ENCODE measurements around the gene NLRP8. TPM values are rescaled to one million over a fixed set of nuclear protein-coding genes. Genes with fewer than 3 reads are reported as not detected.
"Not testable (repeated sequence)": the region's sequence is repeated elsewhere in the genome, so short reads cannot be mapped to it uniquely, and the experiment has no call there.

Gene NLRP8
- polyA plus RNA-seq, 4 donors = not detected

- Histone ChIP-seq H3K4me3 (ENCODE audit: low read depth in 1 of 3, low read length in 3 of 3) (no peak within 1 kb of the TSS), H3K9me3 (ENCODE audit: control insufficient read depth in 2 of 2, insufficient read depth in 1 of 2, low read depth in 1 of 2, low read length in 1 of 2) (peaks cover 0 to 5% of the 10 kb centered on the region in 2 donors), H3K4me1 (ENCODE audit: control insufficient read depth in 3 of 3, insufficient read depth in 2 of 3, low read depth in 1 of 3, low read length in 2 of 3) (no peaks in the 10 kb centered on the region), H3K27me3 (ENCODE audit: control insufficient read depth in 3 of 3, insufficient read depth in 3 of 3, low read length in 3 of 3) (no peaks in the 10 kb centered on the region), H3K27ac (ENCODE audit: low read depth in 1 of 3, low read length in 2 of 3) (no peak within 1 kb of the TSS), H3K36me3 (ENCODE audit: control insufficient read depth in 3 of 3, insufficient read depth in 2 of 3, low read depth in 1 of 3, low read length in 3 of 3) (no peaks in the 10 kb centered on the region)
- FAIRE-seq (no peak), DNase-seq (no peak)
- 37 to 45% (median 38%) methylated on average over 10 of the region's 10 CpGs for whole genome bisulfite sequencing, 3 donors
Measured at GRCh38 chr19:55986487-55986886, 38.9 kb downstream of the NLRP8 start, which contains the start of gene NLRP5. Gene NLRP5, plus strand, starts transcription at chr19:55986775.

GRCh38 chr19:55990831-55991230, 43.2 kb downstream of the NLRP8 start:
- Histone ChIP-seq H3K27me3 (ENCODE audit: control insufficient read depth in 3 of 3, insufficient read depth in 3 of 3, low read length in 3 of 3) (no peaks in the 10 kb centered on the region), H3K9me3 (ENCODE audit: control insufficient read depth in 2 of 2, insufficient read depth in 1 of 2, low read depth in 1 of 2, low read length in 1 of 2) (peaks cover 0 to 8% of the 10 kb centered on the region in 2 donors), H3K27ac (ENCODE audit: low read depth in 1 of 3, low read length in 2 of 3) (no peak overlapping the region), H3K4me1 (ENCODE audit: control insufficient read depth in 3 of 3, insufficient read depth in 2 of 3, low read depth in 1 of 3, low read length in 2 of 3) (no peaks in the 10 kb centered on the region), H3K36me3 (ENCODE audit: control insufficient read depth in 3 of 3, insufficient read depth in 2 of 3, low read depth in 1 of 3, low read length in 3 of 3) (no peaks in the 10 kb centered on the region), H3K4me3 (ENCODE audit: low read depth in 1 of 3, low read length in 3 of 3) (no peak overlapping the region)
- FAIRE-seq (no peak), DNase-seq (no peak)
- WGBS, 3 donors = 79% methylated on average over 5 of the region's 5 CpGs

- no peak overlapping the region for H3K4me3 ChIP-seq (ENCODE audit: low read depth in 1 of 3, low read length in 3 of 3)
- 25 to 39% (median 33%) methylated on average over 1 of the region's 1 CpG for WGBS, 3 donors
- peaks cover 0 to 9% of the 10 kb centered on the region in 2 donors for H3K9me3 ChIP-seq (ENCODE audit: control insufficient read depth in 2 of 2, insufficient read depth in 1 of 2, low read depth in 1 of 2, low read length in 1 of 2)
- DNase-seq (no peak), FAIRE-seq (no peak)
- no peaks in the 10 kb centered on the region for H3K4me1 ChIP-seq (ENCODE audit: control insufficient read depth in 3 of 3, insufficient read depth in 2 of 3, low read depth in 1 of 3, low read length in 2 of 3)
- no peaks in the 10 kb centered on the region for H3K27me3 ChIP-seq (ENCODE audit: control insufficient read depth in 3 of 3, insufficient read depth in 3 of 3, low read length in 3 of 3)
- no peak overlapping the region for H3K27ac ChIP-seq (ENCODE audit: low read depth in 1 of 3, low read length in 2 of 3)
- H3K36me3 ChIP-seq (ENCODE audit: control insufficient read depth in 3 of 3, insufficient read depth in 2 of 3, low read depth in 1 of 3, low read length in 3 of 3) = no peaks in the 10 kb centered on the region
Measured at GRCh38 chr19:55993492-55993891, 45.9 kb downstream of the NLRP8 start.

GRCh38 chr19:56014765-56015164, 67.1 kb downstream of the NLRP8 start:
- no peak for FAIRE-seq
- 75 to 77% (median 77%) methylated on average over 1 of the region's 1 CpG for WGBS, 3 donors
- DNase-seq = no peak

GRCh38 chr19:56015756-56016155, 68.1 kb downstream of the NLRP8 start:
- Histone ChIP-seq H3K9me3 (ENCODE audit: control insufficient read depth in 2 of 2, insufficient read depth in 1 of 2, low read depth in 1 of 2, low read length in 1 of 2) (peaks cover 0 to 2% of the 10 kb centered on the region in 2 donors), H3K36me3 (ENCODE audit: control insufficient read depth in 3 of 3, insufficient read depth in 2 of 3, low read depth in 1 of 3, low read length in 3 of 3) (no peaks in the 10 kb centered on the region), H3K27me3 (ENCODE audit: control insufficient read depth in 3 of 3, insufficient read depth in 3 of 3, low read length in 3 of 3) (no peaks in the 10 kb centered on the region), H3K4me3 (ENCODE audit: low read depth in 1 of 3, low read length in 3 of 3) (no peak overlapping the region), H3K27ac (ENCODE audit: low read depth in 1 of 3, low read length in 2 of 3) (no peak overlapping the region), H3K4me1 (ENCODE audit: control insufficient read depth in 3 of 3, insufficient read depth in 2 of 3, low read depth in 1 of 3, low read length in 2 of 3) (no peaks in the 10 kb centered on the region)
- WGBS, 3 donors = 30 to 38% (median 35%) methylated on average over 5 of the region's 5 CpGs
- FAIRE-seq = no peak
- DNase-seq = no peak

More at GRCh38 chr19:56014765-56015164, 67.1 kb downstream of the NLRP8 start:
- H3K27me3 ChIP-seq (ENCODE audit: control insufficient read depth in 3 of 3, insufficient read depth in 3 of 3, low read length in 3 of 3) = no peaks in the 10 kb centered on the region
- H3K27ac ChIP-seq (ENCODE audit: low read depth in 1 of 3, low read length in 2 of 3) = no peak overlapping the region
- peaks cover 0 to 7% of the 10 kb centered on the region in 2 donors for H3K9me3 ChIP-seq (ENCODE audit: control insufficient read depth in 2 of 2, insufficient read depth in 1 of 2, low read depth in 1 of 2, low read length in 1 of 2)
- no peaks in the 10 kb centered on the region for H3K4me1 ChIP-seq (ENCODE audit: control insufficient read depth in 3 of 3, insufficient read depth in 2 of 3, low read depth in 1 of 3, low read length in 2 of 3)
- no peak overlapping the region for H3K4me3 ChIP-seq (ENCODE audit: low read depth in 1 of 3, low read length in 3 of 3)
- H3K36me3 ChIP-seq (ENCODE audit: control insufficient read depth in 3 of 3, insufficient read depth in 2 of 3, low read depth in 1 of 3, low read length in 3 of 3) = no peaks in the 10 kb centered on the region

GRCh38 chr19:56019325-56019724, 71.7 kb downstream of the NLRP8 start:
- FAIRE-seq; H3K9me3 ChIP-seq (ENCODE audit: control insufficient read depth in 2 of 2, insufficient read depth in 1 of 2, low read depth in 1 of 2, low read length in 1 of 2); H3K27me3 ChIP-seq (ENCODE audit: control insufficient read depth in 3 of 3, insufficient read depth in 3 of 3, low read length in 3 of 3); H3K36me3 ChIP-seq (ENCODE audit: control insufficient read depth in 3 of 3, insufficient read depth in 2 of 3, low read depth in 1 of 3, low read length in 3 of 3); H3K4me1 ChIP-seq (ENCODE audit: control insufficient read depth in 3 of 3, insufficient read depth in 2 of 3, low read depth in 1 of 3, low read length in 2 of 3); H3K27ac ChIP-seq (ENCODE audit: low read depth in 1 of 3, low read length in 2 of 3); H3K4me3 ChIP-seq (ENCODE audit: low read depth in 1 of 3, low read length in 3 of 3); DNase-seq: not testable (repeated sequence)
- 56 to 94% (median 63%) methylated on average over 1 to 2 of the region's 2 CpGs for WGBS, 3 donors

GRCh38 chr19:56020355-56020975, 72.8 kb downstream of the NLRP8 start:
- 64 to 80% (median 70%) methylated on average over 4 to 6 of the region's 7 CpGs for WGBS, 3 donors
- H3K36me3 ChIP-seq (ENCODE audit: control insufficient read depth in 3 of 3, insufficient read depth in 2 of 3, low read depth in 1 of 3, low read length in 3 of 3); H3K4me1 ChIP-seq (ENCODE audit: control insufficient read depth in 3 of 3, insufficient read depth in 2 of 3, low read depth in 1 of 3, low read length in 2 of 3); H3K27ac ChIP-seq (ENCODE audit: low read depth in 1 of 3, low read length in 2 of 3); DNase-seq; H3K9me3 ChIP-seq (ENCODE audit: control insufficient read depth in 2 of 2, insufficient read depth in 1 of 2, low read depth in 1 of 2, low read length in 1 of 2); FAIRE-seq; H3K4me3 ChIP-seq (ENCODE audit: low read depth in 1 of 3, low read length in 3 of 3); H3K27me3 ChIP-seq (ENCODE audit: control insufficient read depth in 3 of 3, insufficient read depth in 3 of 3, low read length in 3 of 3): not testable (repeated sequence)

- FAIRE-seq = no peak
- 92 to 93% (median 92%) methylated on average over 15 of the region's 15 CpGs for WGBS, 3 donors
- H3K27me3 ChIP-seq (ENCODE audit: control insufficient read depth in 3 of 3, insufficient read depth in 3 of 3, low read length in 3 of 3) = no peaks in the 10 kb centered on the region
- H3K4me1 ChIP-seq (ENCODE audit: control insufficient read depth in 3 of 3, insufficient read depth in 2 of 3, low read depth in 1 of 3, low read length in 2 of 3) = no peaks in the 10 kb centered on the region
- no peak overlapping the region for H3K27ac ChIP-seq (ENCODE audit: low read depth in 1 of 3, low read length in 2 of 3)
- no peak overlapping the region for H3K4me3 ChIP-seq (ENCODE audit: low read depth in 1 of 3, low read length in 3 of 3)
- no peak for DNase-seq
- H3K9me3 ChIP-seq (ENCODE audit: control insufficient read depth in 2 of 2, insufficient read depth in 1 of 2, low read depth in 1 of 2, low read length in 1 of 2) = peaks cover 3 to 21% of the 10 kb centered on the region in 2 donors
- no peaks in the 10 kb centered on the region for H3K36me3 ChIP-seq (ENCODE audit: control insufficient read depth in 3 of 3, insufficient read depth in 2 of 3, low read depth in 1 of 3, low read length in 3 of 3)
Measured at GRCh38 chr19:56026769-56027168, 79.1 kb downstream of the NLRP8 start.
